Left ventricle myocardium inferior (tissue), 1 donor: ENCODE results near the gene IL37. TPM values are rescaled to one million over a fixed set of nuclear protein-coding genes. Genes with fewer than 3 reads are reported as not detected.

Experiments
- DNase-seq: peaks from one replicate; pipeline ENCODE4 v3.0.0-alpha.2; 2020
- H3K27ac ChIP-seq: fragments of 200-600 bp; replicated peaks from 2 replicates; pipeline ENCODE4 v1.8.0; 2021
- H3K27me3 ChIP-seq: fragments of 200-600 bp; 2 replicates; pipeline ENCODE4 v1.8.0; 2021; ENCODE audit warnings: low read depth
- H3K36me3 ChIP-seq: fragments of 200-600 bp; 2 replicates; pipeline ENCODE4 v1.8.0; 2021
- H3K4me1 ChIP-seq: fragments of 200-600 bp; 2 replicates; pipeline ENCODE4 v1.8.0; 2021
- H3K4me3 ChIP-seq: fragments of 200-600 bp; 2 replicates; pipeline ENCODE4 v1.8.0; 2021; ENCODE audit warnings: mild to moderate bottlenecking, moderate library complexity
- H3K9me3 ChIP-seq: fragments of 200-600 bp; replicated peaks from 2 replicates; pipeline ENCODE4 v1.8.0; 2021
- intact Hi-C: fragments of 100-400 bp; cut with micrococcal nuclease; formaldehyde crosslinking; loops from one replicate; pipeline ENCODE4 v1.11.0; 2022
- total RNA-seq: library from RNA; stranded (reverse); fragmentation: NEBNext Ultra II Directional; extraction: Animal tissue kit (Norgen Biotek cat#: 25700); gene quantifications from one replicate; pipeline ENCODE4 v1.2.1, GENCODE V29; 2021
- TF ChIP-seq, protein P1 (sequence below): fragments of 200-600 bp; IDR thresholded peaks from 2 replicates; pipeline ENCODE4 v1.8.0; 2021; ENCODE audit warnings: antibody characterized with exemption, mild to moderate bottlenecking, borderline replicate concordance
- donor health status: DM: no; HTN: yes; CAD: no; lungs with severe emphysema.

Gene IL37
- total RNA-seq, 1 donor from 2014 or later: not detected

DNA sequence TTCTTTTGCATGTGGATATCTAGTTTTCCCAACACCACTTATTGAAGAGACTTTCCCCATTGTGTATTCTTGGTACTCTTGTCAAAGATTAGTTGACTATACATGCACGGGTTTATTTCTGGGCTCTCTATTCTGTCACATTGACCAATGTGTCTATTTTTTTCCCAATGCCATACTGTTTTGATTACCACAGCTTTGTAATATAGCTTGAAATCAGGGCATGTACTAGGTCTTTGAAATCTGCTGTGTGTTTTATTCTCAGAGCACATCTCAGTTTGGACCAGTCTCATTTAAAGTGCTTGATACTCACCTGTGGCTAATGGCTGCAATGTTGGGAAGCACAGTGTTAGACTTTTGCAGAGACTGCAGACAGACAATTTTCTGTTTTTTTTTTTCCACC is 34.0 kb downstream of the IL37 start:
- no peak for DNase-seq
- H3K4me1 ChIP-seq: no peaks in the 10 kb centered on the region
- no peaks in the 10 kb centered on the region for H3K36me3 ChIP-seq
- TF ChIP-seq, protein P1, sequence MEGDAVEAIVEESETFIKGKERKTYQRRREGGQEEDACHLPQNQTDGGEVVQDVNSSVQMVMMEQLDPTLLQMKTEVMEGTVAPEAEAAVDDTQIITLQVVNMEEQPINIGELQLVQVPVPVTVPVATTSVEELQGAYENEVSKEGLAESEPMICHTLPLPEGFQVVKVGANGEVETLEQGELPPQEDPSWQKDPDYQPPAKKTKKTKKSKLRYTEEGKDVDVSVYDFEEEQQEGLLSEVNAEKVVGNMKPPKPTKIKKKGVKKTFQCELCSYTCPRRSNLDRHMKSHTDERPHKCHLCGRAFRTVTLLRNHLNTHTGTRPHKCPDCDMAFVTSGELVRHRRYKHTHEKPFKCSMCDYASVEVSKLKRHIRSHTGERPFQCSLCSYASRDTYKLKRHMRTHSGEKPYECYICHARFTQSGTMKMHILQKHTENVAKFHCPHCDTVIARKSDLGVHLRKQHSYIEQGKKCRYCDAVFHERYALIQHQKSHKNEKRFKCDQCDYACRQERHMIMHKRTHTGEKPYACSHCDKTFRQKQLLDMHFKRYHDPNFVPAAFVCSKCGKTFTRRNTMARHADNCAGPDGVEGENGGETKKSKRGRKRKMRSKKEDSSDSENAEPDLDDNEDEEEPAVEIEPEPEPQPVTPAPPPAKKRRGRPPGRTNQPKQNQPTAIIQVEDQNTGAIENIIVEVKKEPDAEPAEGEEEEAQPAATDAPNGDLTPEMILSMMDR: no peak
- peaks cover 40% of the 10 kb centered on the region for H3K27me3 ChIP-seq
- intact Hi-C loops: no loop called here
- H3K9me3 ChIP-seq: peaks cover 36% of the 10 kb centered on the region
- H3K4me3 ChIP-seq: no peak overlapping the region
- H3K27ac ChIP-seq: no peak overlapping the region

DNA sequence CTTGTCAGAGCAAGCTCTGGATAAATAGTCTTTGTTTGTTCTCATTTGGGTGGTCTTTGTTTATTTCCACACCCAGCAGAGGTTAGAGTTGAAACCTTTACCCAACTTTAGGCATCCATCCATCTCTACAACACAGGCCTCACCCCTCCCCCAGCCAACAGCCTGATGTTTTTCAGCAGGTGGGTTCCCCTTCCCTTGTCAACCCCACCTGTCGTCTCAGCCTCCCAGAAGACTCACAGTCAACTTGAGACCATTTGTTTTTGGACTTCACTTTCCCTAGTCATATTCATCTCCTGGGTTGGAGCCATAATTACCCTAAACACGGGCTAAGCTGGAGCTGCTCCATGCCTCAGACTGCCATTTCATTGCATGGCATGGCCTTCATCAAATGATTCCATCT is 35.1 kb downstream of the IL37 start:
- H3K27me3 ChIP-seq: peaks cover 45% of the 10 kb centered on the region
- DNase-seq: no peak
- TF ChIP-seq, protein P1: no peak
- H3K27ac ChIP-seq: no peak overlapping the region
- intact Hi-C loops: no loop called here
- no peak overlapping the region for H3K4me3 ChIP-seq
- H3K36me3 ChIP-seq: no peaks in the 10 kb centered on the region
- peaks cover 36% of the 10 kb centered on the region for H3K9me3 ChIP-seq
- no peaks in the 10 kb centered on the region for H3K4me1 ChIP-seq

DNA sequence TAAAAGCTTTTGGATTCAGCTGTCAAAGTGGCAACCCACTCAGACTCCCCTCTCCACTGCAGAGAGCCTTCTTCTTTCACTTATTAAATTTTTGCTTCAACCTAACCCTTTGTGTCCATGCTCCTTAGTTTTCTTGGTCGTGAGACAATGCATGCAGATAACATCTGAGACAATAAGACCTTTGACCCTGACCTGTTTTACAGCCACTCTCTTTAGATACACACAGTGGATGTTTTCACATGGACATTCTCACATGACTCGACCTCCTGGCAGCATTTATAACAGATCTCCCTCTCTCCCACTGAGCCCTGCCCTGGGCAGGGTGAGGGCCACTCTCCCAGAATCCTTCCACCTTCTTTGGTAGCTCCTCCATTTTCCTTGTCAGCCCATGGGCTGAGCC is 36.4 kb downstream of the IL37 start:
- no peaks in the 10 kb centered on the region for H3K4me1 ChIP-seq
- peaks cover 40% of the 10 kb centered on the region for H3K27me3 ChIP-seq
- H3K4me3 ChIP-seq: no peak overlapping the region
- DNase-seq: no peak
- peaks cover 36% of the 10 kb centered on the region for H3K9me3 ChIP-seq
- no peaks in the 10 kb centered on the region for H3K36me3 ChIP-seq
- TF ChIP-seq, protein P1: no peak
- intact Hi-C loops: no loop called here
- no peak overlapping the region for H3K27ac ChIP-seq

DNA sequence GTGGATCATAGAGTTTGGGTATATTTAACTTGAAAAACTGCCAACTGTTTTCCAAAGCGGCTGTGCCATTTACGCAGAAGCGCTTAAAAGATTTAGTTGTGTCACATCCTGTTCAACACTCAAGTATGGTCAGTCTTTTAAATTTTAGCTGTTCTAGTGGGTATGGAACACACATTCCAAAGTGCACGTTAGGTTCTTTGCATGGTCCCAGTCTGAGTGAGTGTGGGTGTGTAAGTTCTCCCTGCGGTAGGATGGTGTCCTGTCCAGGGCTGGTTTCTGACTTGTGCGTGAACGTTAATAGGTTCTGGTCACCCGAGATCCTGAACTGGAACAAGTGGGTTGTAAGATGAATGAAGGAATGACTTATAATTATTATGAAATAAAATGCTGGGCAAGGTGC is 38.5 kb downstream of the IL37 start:
- Histone ChIP-seq H3K4me3 (no peak overlapping the region), H3K27ac (no peak overlapping the region), H3K27me3 (peaks cover 41% of the 10 kb centered on the region), H3K4me1 (no peaks in the 10 kb centered on the region), H3K9me3 (peaks cover 35% of the 10 kb centered on the region), H3K36me3 (no peaks in the 10 kb centered on the region)
- intact Hi-C loops: no loop called here
- TF ChIP-seq, protein P1: no peak
- DNase-seq: no peak

DNA sequence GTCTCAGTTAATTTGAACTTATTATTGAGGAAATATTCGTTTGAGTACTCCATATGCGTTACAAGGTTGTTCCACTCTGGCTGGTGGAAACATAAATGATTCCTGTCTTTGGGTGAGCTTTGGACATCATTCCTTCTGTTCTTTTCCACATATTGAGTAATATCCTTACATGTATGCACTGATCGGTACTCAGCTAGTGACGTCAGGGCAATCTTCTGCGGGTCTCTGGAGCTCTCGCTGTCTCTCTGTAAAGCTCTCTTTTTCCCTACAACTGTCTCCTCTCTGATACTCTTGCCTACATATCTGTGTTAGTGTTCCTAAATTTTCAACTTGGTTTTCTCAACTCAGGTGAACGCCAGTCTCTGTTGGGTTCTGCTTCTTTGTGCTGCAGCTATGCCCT is 43.4 kb downstream of the IL37 start:
- DNase-seq: no peak
- Histone ChIP-seq H3K27me3 (peaks cover 52% of the 10 kb centered on the region), H3K27ac (no peak overlapping the region), H3K9me3 (no peaks in the 10 kb centered on the region), H3K4me3 (no peak overlapping the region), H3K36me3 (no peaks in the 10 kb centered on the region), H3K4me1 (no peaks in the 10 kb centered on the region)
- intact Hi-C loops: no loop called here
- TF ChIP-seq, protein P1: no peak

DNA sequence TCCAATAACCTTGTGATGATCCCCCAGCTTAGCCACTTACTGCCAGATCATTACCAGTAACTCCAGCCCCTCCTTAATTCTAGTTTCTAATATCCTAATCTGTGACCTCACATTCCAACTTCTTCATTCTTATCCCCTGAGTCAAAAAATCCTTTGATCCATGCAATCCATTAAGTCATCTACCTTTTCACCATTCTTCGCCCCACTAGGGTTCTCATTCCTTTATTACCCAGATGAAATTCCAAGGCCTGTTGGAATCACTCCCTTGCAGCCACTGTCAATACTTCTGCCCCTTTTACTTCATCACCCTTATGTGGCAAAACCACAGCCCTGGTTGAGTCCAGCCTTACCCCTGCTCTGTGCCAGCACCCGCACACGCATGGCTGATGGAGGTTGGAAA is 46.5 kb downstream of the IL37 start:
- no peaks in the 10 kb centered on the region for H3K36me3 ChIP-seq
- TF ChIP-seq, protein P1: no peak
- no peak for DNase-seq
- intact Hi-C loops: no loop called here
- no peaks in the 10 kb centered on the region for H3K4me1 ChIP-seq
- H3K27ac ChIP-seq: no peak overlapping the region
- H3K4me3 ChIP-seq: no peak overlapping the region
- H3K9me3 ChIP-seq: no peaks in the 10 kb centered on the region
- peaks cover 41% of the 10 kb centered on the region for H3K27me3 ChIP-seq
